Panc1 (cell line): ENCODE measurements around the gene GAPT. TPM values are rescaled to one million over a fixed set of nuclear protein-coding genes. Genes with fewer than 3 reads are reported as not detected.

ENCODE experiments used
- ATAC-seq: fragments of 200-7000 bp; cut with Tn5 transposase; 2 replicates; pipeline ENCODE4 v1.9.1; 2020; ENCODE audit warnings: mild to moderate bottlenecking, moderate library complexity
- BruUV-seq: library from RNA; stranded (reverse); fragments of 400-500 nt; replicated peaks from 2 replicates; lab custom pipeline; 2021; lab: Mats Ljungman, UMichigan
- CTCF ChIA-PET: fragments of 300-600 bp; sonication (Branson Sonifier 250); formaldehyde crosslinking; loops from one replicate; lab custom pipeline; 2022; ENCODE audit warnings: antibody characterized with exemption; lab: Charles Lee
- POLR2A ChIA-PET: fragments of 300-600 bp; sonication (Branson Sonifier 250); formaldehyde crosslinking; loops from one replicate; lab custom pipeline; 2022; ENCODE audit warnings: antibody characterized with exemption; lab: Charles Lee
- DNase-seq: peaks from one replicate; pipeline ENCODE4 v3.0.0-alpha.2; 2010; ENCODE audit warnings: low read depth, low spot score
- H3K27ac ChIP-seq: 2 replicates; pipeline ENCODE4 v1.5.1; 2011; ENCODE audit warnings: mild to moderate bottlenecking, low read length, inconsistent platforms
- H3K27me3 ChIP-seq: fragments of 200-500 bp; sonication (Bioruptor generic); 2 replicates; pipeline ENCODE4 v1.6.0; 2014; ENCODE audit warnings: low read length, inconsistent platforms; ENCODE audit not compliant: control insufficient read depth, insufficient read depth
- H3K36me3 ChIP-seq: fragments of 200-500 bp; sonication (Bioruptor generic); 2 replicates; pipeline ENCODE4 v1.5.1; 2014; ENCODE audit warnings: inconsistent platforms, mild to moderate bottlenecking, low read length, moderate library complexity; ENCODE audit not compliant: control insufficient read depth, insufficient read depth
- H3K4me1 ChIP-seq: 2 replicates; pipeline ENCODE4 v1.5.1; 2011; ENCODE audit warnings: inconsistent platforms, mild to moderate bottlenecking, low read length, moderate library complexity; ENCODE audit not compliant: control insufficient read depth, insufficient read depth
- H3K4me3 ChIP-seq, 2 experiments: 2 replicates each; pipeline ENCODE4 v1.5.1; 2011 to 2012; ENCODE audit warnings: low read depth in 2 of 2, low read length in 2 of 2, mild to moderate bottlenecking in 2 of 2, inconsistent platforms in 1 of 2, moderate library complexity in 1 of 2
- H3K9me3 ChIP-seq: fragments of 200-500 bp; sonication (Bioruptor generic); 2 replicates; pipeline ENCODE4 v1.5.1; 2014; ENCODE audit warnings: low read depth, mild to moderate bottlenecking, inconsistent platforms, low read length, moderate library complexity; ENCODE audit not compliant: control insufficient read depth, insufficient read depth
- POLR2AphosphoS5 ChIP-seq: IDR thresholded peaks from 2 replicates; pipeline ENCODE4 v1.6.1; 2012; ENCODE audit warnings: mild to moderate bottlenecking, low read depth, low read length, moderate library complexity
- SIN3A ChIP-seq: IDR thresholded peaks from 2 replicates; pipeline ENCODE4 v1.6.1; 2012; ENCODE audit warnings: low read depth, mild to moderate bottlenecking, low read length, moderate library complexity, borderline replicate concordance; ENCODE audit not compliant: insufficient read depth
- TCF7L2 ChIP-seq: IDR thresholded peaks from 2 replicates; pipeline ENCODE4 v1.6.1; 2011; ENCODE audit warnings: mild to moderate bottlenecking, low read depth, low read length, inconsistent platforms
- in situ Hi-C: cut with HindIII; loops from 2 replicates; pipeline ENCODE4 v1.10.0; 2016; ENCODE audit warnings: low sequenced_read_pairs, low pct_unique_long_range_greater_than_20kb
- intact Hi-C: fragments of 100-400 bp; cut with micrococcal nuclease; formaldehyde crosslinking; loops from one replicate; pipeline ENCODE4 v1.10.0; 2022; ENCODE audit not compliant: unreplicated experiment
- total RNA-seq: library from RNA; stranded (reverse); gene quantifications from one replicate; pipeline ENCODE4 v1.2.1, GENCODE V29; 2021; ENCODE audit not compliant: unreplicated experiment
- TF ChIP-seq, protein P1 (sequence below), 2 experiments: IDR thresholded peaks; 2 replicates each; pipeline ENCODE4 v1.6.1; 2011 to 2012; ENCODE audit warnings: low read depth in 2 of 2, control low read depth in 1 of 2, low read length in 1 of 2, mild to moderate bottlenecking in 1 of 2, moderate library complexity in 1 of 2; ENCODE audit not compliant: insufficient read depth in 1 of 2
- TF ChIP-seq, protein P2 (sequence below): fragments of 450-650 bp; IDR thresholded peaks from 2 replicates; pipeline ENCODE4 v1.5.1; 2017; ENCODE audit warnings: mild to moderate bottlenecking

Gene GAPT
- total RNA-seq, 1 experiment from 2014 or later, result not detected

DNA sequence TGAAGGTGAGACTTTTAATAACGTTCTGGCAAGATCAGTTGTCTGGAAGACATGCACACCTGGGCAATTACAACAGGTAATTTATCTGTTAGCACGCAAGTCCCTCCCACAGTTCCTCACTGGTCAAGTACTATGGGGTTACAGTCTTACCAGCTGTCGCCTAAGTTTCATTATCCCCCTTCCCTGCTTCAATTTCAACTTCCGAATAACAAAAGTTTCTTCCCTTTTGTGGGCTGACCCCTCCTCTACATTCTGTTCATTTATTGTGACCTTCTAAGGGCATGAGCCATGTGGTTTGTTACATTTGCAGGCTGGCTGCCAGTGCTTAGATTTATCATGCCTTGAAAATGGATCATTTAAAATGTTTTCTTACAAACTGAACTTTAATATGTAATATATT is 16.5 kb downstream of the GAPT start:
- H3K27ac ChIP-seq, result no peak overlapping the region
- no peak overlapping the region for H3K4me3 ChIP-seq
- no peak for ATAC-seq
- no peak for DNase-seq
- no peaks in the 10 kb centered on the region for H3K4me1 ChIP-seq
- peaks cover 16% of the 10 kb centered on the region for H3K27me3 ChIP-seq
- ChIA-PET POLR2A (no interaction called here), CTCF (no interaction called here)
- no TSS peak for BruUV-seq
- intact Hi-C loops (no loop called here), in situ Hi-C loops (no loop called here)
- no peaks in the 10 kb centered on the region for H3K36me3 ChIP-seq
- H3K9me3 ChIP-seq, result no peaks in the 10 kb centered on the region
- TF ChIP-seq, protein P1, sequence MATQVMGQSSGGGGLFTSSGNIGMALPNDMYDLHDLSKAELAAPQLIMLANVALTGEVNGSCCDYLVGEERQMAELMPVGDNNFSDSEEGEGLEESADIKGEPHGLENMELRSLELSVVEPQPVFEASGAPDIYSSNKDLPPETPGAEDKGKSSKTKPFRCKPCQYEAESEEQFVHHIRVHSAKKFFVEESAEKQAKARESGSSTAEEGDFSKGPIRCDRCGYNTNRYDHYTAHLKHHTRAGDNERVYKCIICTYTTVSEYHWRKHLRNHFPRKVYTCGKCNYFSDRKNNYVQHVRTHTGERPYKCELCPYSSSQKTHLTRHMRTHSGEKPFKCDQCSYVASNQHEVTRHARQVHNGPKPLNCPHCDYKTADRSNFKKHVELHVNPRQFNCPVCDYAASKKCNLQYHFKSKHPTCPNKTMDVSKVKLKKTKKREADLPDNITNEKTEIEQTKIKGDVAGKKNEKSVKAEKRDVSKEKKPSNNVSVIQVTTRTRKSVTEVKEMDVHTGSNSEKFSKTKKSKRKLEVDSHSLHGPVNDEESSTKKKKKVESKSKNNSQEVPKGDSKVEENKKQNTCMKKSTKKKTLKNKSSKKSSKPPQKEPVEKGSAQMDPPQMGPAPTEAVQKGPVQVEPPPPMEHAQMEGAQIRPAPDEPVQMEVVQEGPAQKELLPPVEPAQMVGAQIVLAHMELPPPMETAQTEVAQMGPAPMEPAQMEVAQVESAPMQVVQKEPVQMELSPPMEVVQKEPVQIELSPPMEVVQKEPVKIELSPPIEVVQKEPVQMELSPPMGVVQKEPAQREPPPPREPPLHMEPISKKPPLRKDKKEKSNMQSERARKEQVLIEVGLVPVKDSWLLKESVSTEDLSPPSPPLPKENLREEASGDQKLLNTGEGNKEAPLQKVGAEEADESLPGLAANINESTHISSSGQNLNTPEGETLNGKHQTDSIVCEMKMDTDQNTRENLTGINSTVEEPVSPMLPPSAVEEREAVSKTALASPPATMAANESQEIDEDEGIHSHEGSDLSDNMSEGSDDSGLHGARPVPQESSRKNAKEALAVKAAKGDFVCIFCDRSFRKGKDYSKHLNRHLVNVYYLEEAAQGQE (IDR thresholded peaks at IDR 0.05; ENCODE audit: insufficient read depth in 1 of 2, low read depth in 2 of 2, low read length in 1 of 2), result no peak
- TF ChIP-seq, protein P2, sequence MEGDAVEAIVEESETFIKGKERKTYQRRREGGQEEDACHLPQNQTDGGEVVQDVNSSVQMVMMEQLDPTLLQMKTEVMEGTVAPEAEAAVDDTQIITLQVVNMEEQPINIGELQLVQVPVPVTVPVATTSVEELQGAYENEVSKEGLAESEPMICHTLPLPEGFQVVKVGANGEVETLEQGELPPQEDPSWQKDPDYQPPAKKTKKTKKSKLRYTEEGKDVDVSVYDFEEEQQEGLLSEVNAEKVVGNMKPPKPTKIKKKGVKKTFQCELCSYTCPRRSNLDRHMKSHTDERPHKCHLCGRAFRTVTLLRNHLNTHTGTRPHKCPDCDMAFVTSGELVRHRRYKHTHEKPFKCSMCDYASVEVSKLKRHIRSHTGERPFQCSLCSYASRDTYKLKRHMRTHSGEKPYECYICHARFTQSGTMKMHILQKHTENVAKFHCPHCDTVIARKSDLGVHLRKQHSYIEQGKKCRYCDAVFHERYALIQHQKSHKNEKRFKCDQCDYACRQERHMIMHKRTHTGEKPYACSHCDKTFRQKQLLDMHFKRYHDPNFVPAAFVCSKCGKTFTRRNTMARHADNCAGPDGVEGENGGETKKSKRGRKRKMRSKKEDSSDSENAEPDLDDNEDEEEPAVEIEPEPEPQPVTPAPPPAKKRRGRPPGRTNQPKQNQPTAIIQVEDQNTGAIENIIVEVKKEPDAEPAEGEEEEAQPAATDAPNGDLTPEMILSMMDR, result no peak
- TF ChIP-seq SIN3A (no peak), TCF7L2 (no peak), POLR2AphosphoS5 (no peak)

DNA sequence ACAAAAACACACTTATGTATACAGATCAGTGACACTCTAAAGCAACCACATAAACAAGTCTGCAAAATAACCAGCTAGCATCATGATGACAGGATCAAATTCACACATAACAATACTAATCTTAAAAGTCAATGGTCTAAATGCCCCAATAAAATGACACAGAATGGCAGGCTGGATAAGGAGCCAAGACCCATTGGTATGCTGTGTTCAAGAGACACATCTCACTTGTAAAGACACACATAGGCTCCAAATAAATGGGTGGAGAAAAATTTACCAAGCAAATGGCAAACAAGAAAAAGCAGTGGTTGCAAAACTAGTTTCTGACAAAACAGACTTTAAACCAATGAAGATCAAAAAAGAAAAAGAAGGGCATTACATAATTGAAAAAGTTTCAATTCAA is 26.0 kb downstream of the GAPT start:
- Histone ChIP-seq H3K4me1 (no peaks in the 10 kb centered on the region), H3K27me3 (no peaks in the 10 kb centered on the region), H3K27ac (no peak overlapping the region), H3K9me3 (no peaks in the 10 kb centered on the region), H3K36me3 (no peaks in the 10 kb centered on the region), H3K4me3 (no peak overlapping the region)
- intact Hi-C loops, result no loop called here
- TF ChIP-seq SIN3A, result no peak
- ATAC-seq (no peak), DNase-seq (no peak)
- BruUV-seq, result no TSS peak
- CTCF ChIA-PET, result no interaction called here
- POLR2A ChIA-PET, result no interaction called here
- in situ Hi-C loops, result no loop called here

DNA sequence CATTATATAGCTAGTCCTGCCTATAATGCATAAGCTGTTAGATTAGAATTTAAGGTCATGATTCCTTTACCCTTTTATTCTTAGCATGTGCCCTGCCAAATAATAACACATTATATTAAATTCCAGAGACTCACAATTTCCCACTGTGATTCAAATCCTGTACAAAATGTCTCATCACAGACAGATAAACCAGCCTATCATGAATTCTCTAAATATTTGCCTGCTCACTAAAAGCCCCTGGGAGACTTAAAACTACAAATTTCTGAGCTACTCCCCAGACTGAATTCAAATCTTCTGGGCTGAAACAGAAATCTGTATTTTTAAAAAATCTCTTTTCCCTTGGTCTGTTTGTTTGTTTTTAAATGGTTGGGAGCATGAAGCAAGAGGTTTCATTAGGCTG is 32.7 kb downstream of the GAPT start:
- Histone ChIP-seq H3K27me3 (no peaks in the 10 kb centered on the region), H3K4me1 (no peaks in the 10 kb centered on the region), H3K36me3 (no peaks in the 10 kb centered on the region), H3K27ac (no peak overlapping the region), H3K9me3 (no peaks in the 10 kb centered on the region), H3K4me3 (no peak overlapping the region)
- TF ChIP-seq, protein P2, result no peak
- TF ChIP-seq TCF7L2 (no peak), SIN3A (no peak), POLR2AphosphoS5 (no peak)
- TF ChIP-seq, protein P1 (IDR thresholded peaks at IDR 0.05; ENCODE audit: insufficient read depth in 1 of 2, low read depth in 2 of 2, low read length in 1 of 2), result no peak
- no peak for ATAC-seq
- ChIA-PET POLR2A (no interaction called here), CTCF (no interaction called here)
- in situ Hi-C loops, result no loop called here
- intact Hi-C loops, result no loop called here
- no peak for DNase-seq
- BruUV-seq, result no TSS peak
